GM10847 (cell line): Measurements from ENCODE around the gene NPTXR.

Source experiments
- POLR2A ChIP-seq: IDR thresholded peaks from 2 replicates; pipeline ENCODE4 v1.6.1; 2011; ENCODE audit not compliant: insufficient read length; ENCODE audit errors: extremely low read depth

Gene NPTXR

DNA sequence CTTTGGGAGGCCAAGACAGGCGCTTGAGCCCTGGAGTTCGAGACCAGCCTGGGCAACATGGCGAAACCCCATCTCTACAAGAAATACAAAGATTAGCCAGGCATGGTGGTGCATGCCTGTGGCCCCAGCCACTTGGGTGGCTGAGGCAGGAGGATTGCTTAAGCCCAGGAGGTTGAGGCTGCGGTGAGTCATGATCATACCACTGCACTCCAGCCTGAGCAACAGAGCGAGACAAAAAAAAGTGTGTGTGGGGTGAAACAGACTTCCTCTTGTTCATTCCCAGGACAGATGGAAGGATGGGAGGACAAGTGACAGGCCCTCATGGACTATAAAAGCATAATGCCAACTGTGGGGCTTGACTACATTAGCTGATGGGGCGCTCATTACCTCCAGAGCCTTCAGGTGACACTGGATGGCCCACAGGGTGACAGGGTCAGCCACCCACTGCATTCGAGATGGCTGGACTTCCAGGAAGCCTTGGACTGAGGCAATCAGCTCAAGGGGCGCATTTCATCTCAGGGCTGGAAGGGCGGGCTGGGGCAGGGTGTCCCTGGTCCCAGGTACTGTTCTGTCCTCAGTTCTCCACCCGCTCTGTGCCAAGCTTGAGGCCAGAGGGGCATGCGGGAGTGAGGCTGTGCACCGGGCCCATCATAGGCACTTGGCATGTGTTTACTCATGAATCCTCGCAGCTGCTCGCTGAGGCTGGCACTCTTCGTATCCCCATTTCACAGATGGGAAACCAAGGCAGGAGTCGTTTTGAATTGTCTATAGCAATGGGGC, 12.5 kb downstream of the NPTXR start:
- TF ChIP-seq POLR2A, result no peak

DNA sequence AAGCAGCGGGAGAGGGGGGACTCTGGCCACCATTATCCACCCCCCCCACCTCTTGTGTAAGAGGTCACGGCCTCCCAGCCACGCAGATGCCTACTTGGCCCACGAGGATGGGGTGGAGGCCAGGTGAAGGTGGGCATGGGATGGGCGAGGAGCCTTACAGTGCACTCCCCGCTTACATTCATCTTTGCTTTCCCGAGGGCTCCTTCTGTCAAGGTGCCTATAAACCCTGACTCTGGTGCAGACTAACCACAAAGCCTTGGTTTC, 13.1 kb downstream of the NPTXR start:
- no peak for TF ChIP-seq POLR2A

DNA sequence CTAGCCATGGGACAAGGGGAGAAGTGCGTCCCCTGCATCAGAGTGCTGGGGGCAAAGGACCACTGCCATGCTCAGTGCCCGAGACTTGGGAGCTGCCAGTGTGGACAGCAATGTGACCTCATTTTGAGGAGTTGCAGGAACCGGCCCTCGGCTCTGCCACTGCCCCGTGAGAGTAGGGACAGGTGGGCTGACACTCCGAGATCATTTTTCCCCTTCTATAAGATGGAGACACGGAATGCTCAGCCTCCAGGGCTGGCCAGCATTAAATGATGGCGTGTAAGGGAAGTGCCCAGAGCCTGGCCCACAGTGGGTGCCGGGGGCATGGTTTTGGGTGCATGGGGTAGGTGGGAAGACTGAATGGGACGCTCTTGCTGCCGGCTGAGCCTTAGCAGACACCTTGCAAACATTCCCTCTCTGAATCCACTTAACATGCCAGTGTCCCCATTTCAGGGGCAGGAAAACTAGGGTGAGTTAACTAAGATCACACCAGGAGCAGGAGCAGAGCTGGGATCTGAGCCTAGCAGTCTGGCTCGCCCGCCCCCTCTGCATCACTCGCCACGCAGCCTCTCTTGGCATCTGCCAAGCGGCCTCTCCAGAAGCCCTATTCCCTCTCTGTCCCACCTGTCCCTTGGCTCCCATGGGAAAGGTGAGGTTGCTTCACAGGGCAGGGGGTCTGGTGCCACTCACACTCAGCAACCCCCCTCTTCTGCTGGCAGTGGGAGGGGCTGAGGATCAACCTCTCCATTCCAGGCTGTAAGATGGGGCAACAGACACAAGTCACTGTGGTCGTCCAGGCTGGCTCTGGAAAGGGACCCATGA, 13.6 kb downstream of the NPTXR start:
- no peak for TF ChIP-seq POLR2A

GRCh38 chr22:38829485-38829884, 14.3 kb downstream of the NPTXR start:
- TF ChIP-seq POLR2A, result no peak

GRCh38 chr22:38828616-38829205, 15.1 kb downstream of the NPTXR start:
- no peak for TF ChIP-seq POLR2A

DNA sequence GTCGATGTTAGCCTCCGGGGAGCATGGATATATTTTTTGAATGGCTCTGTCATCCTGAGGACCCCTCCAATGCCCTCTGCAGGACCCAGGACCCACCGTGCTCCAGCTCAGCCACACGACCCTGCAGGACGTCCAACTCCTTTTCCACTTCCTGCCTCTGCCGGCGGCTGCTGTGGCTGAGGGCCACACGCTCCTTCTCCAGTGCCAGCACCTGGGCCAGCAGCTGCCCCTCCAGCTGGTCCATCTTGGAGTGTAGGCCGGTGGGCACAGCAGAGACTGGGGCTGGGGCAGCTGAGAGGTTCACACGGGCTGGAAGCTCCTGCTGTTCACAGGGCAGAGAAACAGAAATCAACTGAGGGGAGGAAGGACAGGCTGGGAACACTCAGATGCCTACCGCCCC, 15.6 kb downstream of the NPTXR start:
- TF ChIP-seq POLR2A, result no peak

DNA sequence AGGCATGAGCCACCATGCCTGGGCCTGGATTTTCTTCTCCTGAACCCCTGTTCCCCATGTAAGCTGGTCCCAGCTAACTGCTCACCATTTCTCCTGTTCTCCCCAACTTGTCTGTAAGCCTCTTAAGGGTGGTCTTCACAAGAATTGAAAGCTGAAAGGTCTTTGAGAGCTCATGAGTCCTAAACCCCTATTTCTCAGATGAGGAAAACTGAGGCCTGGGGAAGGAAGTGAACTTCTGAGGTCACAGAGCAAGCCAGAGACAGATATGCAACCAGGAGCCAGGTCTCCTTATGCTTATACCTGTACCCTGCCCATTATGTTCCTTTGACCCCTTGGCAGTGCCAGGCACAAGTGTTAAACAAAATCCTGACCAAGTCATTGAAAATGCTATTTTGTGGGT, 16.3 kb downstream of the NPTXR start:
- no peak for TF ChIP-seq POLR2A

- TF ChIP-seq POLR2A, result no peak
Measured at GRCh38 chr22:38826801-38827200, 17.0 kb downstream of the NPTXR start.

DNA sequence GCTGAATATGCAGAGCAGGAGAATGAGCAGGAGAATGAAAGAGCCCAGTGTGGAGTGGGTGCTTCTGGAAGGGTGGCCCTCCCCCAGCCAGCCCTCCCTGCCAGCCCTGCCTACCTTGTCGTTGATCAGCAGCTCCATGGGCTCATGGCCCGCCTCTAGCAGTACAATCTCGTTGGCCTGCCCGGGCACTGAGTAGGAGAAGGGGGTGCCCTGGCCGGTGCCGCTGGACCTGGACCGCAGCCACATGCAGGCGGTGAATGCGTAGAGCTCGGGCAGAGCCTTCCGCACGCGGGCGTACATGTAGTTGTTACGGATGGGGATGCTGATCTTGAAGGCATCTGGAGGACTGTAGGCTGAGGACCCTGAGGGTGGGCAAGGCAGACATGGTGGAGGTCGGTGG, 17.4 kb downstream of the NPTXR start:
- no peak for TF ChIP-seq POLR2A

DNA sequence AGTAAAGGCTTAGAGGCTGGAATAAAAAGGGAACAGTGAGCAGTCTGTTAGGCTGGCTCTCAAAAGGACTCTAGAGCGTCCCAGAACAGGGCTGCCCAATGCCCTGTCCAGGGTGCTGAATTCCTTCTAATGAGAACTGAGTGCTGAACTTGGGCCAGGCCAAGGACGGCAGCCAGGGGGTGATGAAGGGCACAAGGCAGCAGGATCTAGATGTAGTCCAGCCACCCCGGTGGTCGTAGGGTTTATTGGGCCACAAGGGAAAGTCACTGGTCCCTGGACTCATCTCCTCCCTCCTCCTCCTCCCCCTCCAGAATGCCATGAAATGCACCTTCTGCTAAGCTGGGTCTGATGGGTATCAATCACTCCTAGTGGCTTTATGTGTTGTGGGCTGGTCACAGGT, 19.2 kb downstream of the NPTXR start:
- TF ChIP-seq POLR2A, result no peak

GRCh38 chr22:38823637-38824036, 20.2 kb downstream of the NPTXR start:
- TF ChIP-seq POLR2A, result no peak

DNA sequence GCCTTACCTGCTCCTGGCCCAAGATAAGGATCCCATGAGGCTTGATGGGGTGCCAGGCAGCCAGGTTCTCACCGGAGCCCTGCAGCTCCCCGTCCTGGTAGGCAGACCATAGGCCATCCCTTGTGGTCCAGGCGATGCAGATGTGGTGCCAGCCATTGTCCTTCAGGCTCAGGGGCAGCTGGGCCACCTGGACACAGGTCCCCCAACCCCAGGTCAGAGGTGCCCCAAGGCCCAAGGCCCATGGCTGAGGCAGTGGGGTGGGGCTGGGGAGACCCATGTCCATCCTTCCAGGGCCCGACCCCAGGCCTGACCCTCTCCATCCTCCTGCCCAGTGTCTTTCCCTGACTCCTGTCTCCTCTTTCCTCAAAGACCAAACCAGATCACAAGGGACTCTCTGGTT, 20.8 kb downstream of the NPTXR start:
- no peak for TF ChIP-seq POLR2A

DNA sequence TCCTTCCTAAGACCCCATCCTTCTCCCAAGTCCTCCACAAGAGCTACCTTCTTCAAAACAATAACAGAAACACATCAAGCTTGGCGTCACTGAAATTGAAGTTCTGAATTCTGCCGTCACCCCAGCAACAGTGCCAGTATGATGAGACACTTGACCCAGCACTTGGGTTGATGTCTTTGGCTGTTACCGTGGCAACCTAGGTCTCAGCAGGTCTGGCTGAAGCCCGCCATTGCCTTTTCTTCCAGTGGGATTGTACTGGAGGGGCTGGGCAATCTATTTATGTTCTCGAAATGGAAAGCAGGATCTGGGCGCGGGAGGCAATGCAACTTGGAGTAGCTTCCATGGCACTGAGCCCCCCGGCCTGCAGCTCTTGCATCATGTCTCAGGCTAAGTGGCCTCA, 23.8 kb downstream of the NPTXR start:
- TF ChIP-seq POLR2A, result no peak

GRCh38 chr22:38819387-38819940, 24.4 kb downstream of the NPTXR start:
- no peak for TF ChIP-seq POLR2A

DNA sequence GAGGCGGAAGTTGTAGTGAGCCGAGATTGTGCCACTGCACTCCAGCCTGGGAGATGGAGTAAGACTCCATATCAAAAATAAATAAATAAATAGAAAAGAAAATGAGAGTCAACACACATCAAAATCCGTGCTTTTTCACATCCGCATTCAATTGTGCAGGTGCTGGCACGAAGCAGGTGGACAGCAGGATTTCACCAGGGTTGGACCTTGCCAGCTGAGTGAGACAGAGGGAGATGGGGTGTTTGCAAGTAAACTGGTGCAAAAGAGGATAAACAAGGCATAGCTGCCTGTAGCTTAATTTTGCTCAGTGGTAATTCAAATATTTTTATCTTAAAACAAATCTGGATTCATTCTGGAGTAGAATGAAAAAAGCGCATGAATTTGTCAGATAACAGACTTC, 26.6 kb downstream of the NPTXR start:
- TF ChIP-seq POLR2A, result no peak

DNA sequence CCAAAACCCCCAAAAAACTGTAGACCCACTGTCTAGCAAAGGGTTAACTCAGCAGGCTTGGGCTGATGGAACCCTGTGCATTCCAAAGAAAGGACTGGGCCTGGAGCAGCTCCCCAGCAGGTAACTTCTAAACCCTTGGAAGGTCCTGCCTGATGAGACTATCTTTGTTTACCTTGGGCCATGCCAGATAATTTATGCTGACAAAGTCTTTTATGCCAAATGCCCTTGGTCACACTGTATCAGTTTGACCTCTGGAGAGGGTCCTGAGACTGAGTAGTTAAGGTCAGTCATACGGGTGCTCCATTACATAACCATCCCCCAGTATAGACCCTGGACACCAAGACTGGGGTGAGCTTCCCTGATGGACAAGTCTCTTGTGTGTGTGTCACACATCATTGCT, 28.0 kb downstream of the NPTXR start:
- no peak for TF ChIP-seq POLR2A
